Subcutaneous adipose tissue (tissue), 4 donors: ENCODE measurements around the gene CPNE7. TPM values are rescaled to one million over a fixed set of nuclear protein-coding genes. Genes with fewer than 3 reads are reported as not detected.

Experiments
- CTCF ChIP-seq: fragments of 450-650 bp; IDR thresholded peaks from one replicate; pipeline ENCODE4 v1.5.1; 2016; ENCODE audit warnings: low read depth, mild to moderate bottlenecking, control low read depth, antibody characterized with exemption, moderate library complexity
- total RNA-seq, 4 donors: library from RNA; depleted of rRNA; stranded (reverse); fragments of >200 nt; gene quantifications; one replicate each; pipeline ENCODE4 v1.1.0, GENCODE V29; 2016

Gene CPNE7
- total RNA-seq, 4 donors from 2014 or later: not detected

- TF ChIP-seq CTCF: no peak
Observed at GRCh38 chr16:89612415-89613166, 37.0 kb downstream of the CPNE7 start.

- TF ChIP-seq CTCF: no peak
Observed at GRCh38 chr16:89613231-89613953, 37.8 kb downstream of the CPNE7 start, which contains the start of gene DPEP1. Gene DPEP1 (plus strand): TSS chr16:89613642. CDS start chr16:89630411, 16,769 bp downstream.

GRCh38 chr16:89613954-89614459 is 38.4 kb downstream of the CPNE7 start:
- no peak for TF ChIP-seq CTCF

GRCh38 chr16:89615176-89615575 is 39.6 kb downstream of the CPNE7 start:
- TF ChIP-seq CTCF: no peak

- TF ChIP-seq CTCF: no peak
Observed at GRCh38 chr16:89615596-89616090, 40.1 kb downstream of the CPNE7 start.

- TF ChIP-seq CTCF: no peak
Observed at GRCh38 chr16:89616623-89617022, 41.1 kb downstream of the CPNE7 start.

GRCh38 chr16:89617036-89617435 is 41.5 kb downstream of the CPNE7 start:
- TF ChIP-seq CTCF: no peak
